Measurements from ENCODE around the gene BYSL.

Gene BYSL

GRCh38 chr6:41921712-41921998 lies 356 bp downstream of the BYSL start:
- H3K27me3 ChIP-seq (ENCODE audit: control insufficient read depth, insufficient read depth, low read length): no peaks in the 10 kb centered on the region
- H3K4me1 ChIP-seq (ENCODE audit: control insufficient read depth, insufficient read depth, low read length): peaks cover 39% of the 10 kb centered on the region
- peak overlapping the region; percentile 97 for H3K9ac ChIP-seq (ENCODE audit: low read depth, low read length)
- peak overlapping the region; percentile 80 for H3K4me2 ChIP-seq (ENCODE audit: low read length)
- peak overlapping the region; percentile 95 for H3K4me3 ChIP-seq (ENCODE audit: low read length)
- peaks cover 15% of the 10 kb centered on the region for H3K36me3 ChIP-seq (ENCODE audit: insufficient read depth, low read length)
- no peaks in the 10 kb centered on the region for H3K9me3 ChIP-seq (replicated peaks; ENCODE audit: low read length)

- Histone ChIP-seq H3K4me2 (ENCODE audit: low read length) (peak overlapping the region; percentile 80), H3K9ac (ENCODE audit: low read depth, low read length) (peak overlapping the region; percentile 97), H3K4me3 (ENCODE audit: low read length) (peak overlapping the region; percentile 95), H3K4me1 (ENCODE audit: control insufficient read depth, insufficient read depth, low read length) (peaks cover 38% of the 10 kb centered on the region), H3K9me3 (replicated peaks; ENCODE audit: low read length) (no peaks in the 10 kb centered on the region), H3K36me3 (ENCODE audit: insufficient read depth, low read length) (peaks cover 14% of the 10 kb centered on the region), H3K27me3 (ENCODE audit: control insufficient read depth, insufficient read depth, low read length) (no peaks in the 10 kb centered on the region)
These were observed 855 bp downstream of the BYSL start for GRCh38 chr6:41922154-41922553.

GRCh38 chr6:41927253-41927652 lies 6.0 kb downstream of the BYSL start:
- Histone ChIP-seq H3K4me3 (ENCODE audit: low read length) (no peak overlapping the region), H3K9ac (ENCODE audit: low read depth, low read length) (peak overlapping the region; percentile 2), H3K4me1 (ENCODE audit: control insufficient read depth, insufficient read depth, low read length) (peaks cover 19% of the 10 kb centered on the region), H3K36me3 (ENCODE audit: insufficient read depth, low read length) (peaks cover 65% of the 10 kb centered on the region), H3K4me2 (ENCODE audit: low read length) (no peak overlapping the region), H3K9me3 (replicated peaks; ENCODE audit: low read length) (no peaks in the 10 kb centered on the region), H3K27me3 (ENCODE audit: control insufficient read depth, insufficient read depth, low read length) (no peaks in the 10 kb centered on the region)

GRCh38 chr6:41929924-41930323 lies 8.6 kb downstream of the BYSL start:
- peaks cover 77% of the 10 kb centered on the region for H3K36me3 ChIP-seq (ENCODE audit: insufficient read depth, low read length)
- no peaks in the 10 kb centered on the region for H3K27me3 ChIP-seq (ENCODE audit: control insufficient read depth, insufficient read depth, low read length)
- H3K9ac ChIP-seq (ENCODE audit: low read depth, low read length): no peak overlapping the region
- no peak overlapping the region for H3K4me2 ChIP-seq (ENCODE audit: low read length)
- H3K9me3 ChIP-seq (replicated peaks; ENCODE audit: low read length): no peaks in the 10 kb centered on the region
- H3K4me3 ChIP-seq (ENCODE audit: low read length): no peak overlapping the region
- peaks cover 7% of the 10 kb centered on the region for H3K4me1 ChIP-seq (ENCODE audit: control insufficient read depth, insufficient read depth, low read length)

GRCh38 chr6:41931792-41932191 lies 10.5 kb downstream of the BYSL start:
- H3K4me2 ChIP-seq (ENCODE audit: low read length): no peak overlapping the region
- H3K9ac ChIP-seq (ENCODE audit: low read depth, low read length): no peak overlapping the region
- H3K27me3 ChIP-seq (ENCODE audit: control insufficient read depth, insufficient read depth, low read length): no peaks in the 10 kb centered on the region
- H3K4me3 ChIP-seq (ENCODE audit: low read length): no peak overlapping the region
- H3K9me3 ChIP-seq (replicated peaks; ENCODE audit: low read length): no peaks in the 10 kb centered on the region
- peaks cover 90% of the 10 kb centered on the region for H3K36me3 ChIP-seq (ENCODE audit: insufficient read depth, low read length)
- peaks cover 18% of the 10 kb centered on the region for H3K4me1 ChIP-seq (ENCODE audit: control insufficient read depth, insufficient read depth, low read length)

DNA sequence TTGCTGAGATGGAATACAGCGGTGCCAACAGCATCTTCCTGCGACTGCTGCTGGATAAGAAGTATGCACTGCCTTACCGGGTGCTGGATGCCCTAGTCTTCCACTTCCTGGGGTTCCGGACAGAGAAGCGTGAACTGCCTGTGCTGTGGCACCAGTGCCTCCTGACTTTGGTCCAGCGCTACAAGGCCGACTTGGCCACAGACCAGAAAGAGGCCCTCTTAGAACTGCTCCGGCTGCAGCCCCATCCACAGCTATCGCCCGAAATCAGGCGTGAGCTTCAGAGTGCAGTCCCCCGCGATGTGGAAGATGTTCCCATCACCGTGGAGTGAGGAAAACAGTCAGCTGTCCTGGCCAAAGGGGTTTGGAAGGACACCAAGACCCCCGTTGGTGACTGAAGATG lies 11.1 kb downstream of the BYSL start:
- Histone ChIP-seq H3K4me2 (ENCODE audit: low read length) (no peak overlapping the region), H3K4me1 (ENCODE audit: control insufficient read depth, insufficient read depth, low read length) (peaks cover 15% of the 10 kb centered on the region), H3K27me3 (ENCODE audit: control insufficient read depth, insufficient read depth, low read length) (no peaks in the 10 kb centered on the region), H3K4me3 (ENCODE audit: low read length) (no peak overlapping the region), H3K9me3 (replicated peaks; ENCODE audit: low read length) (no peaks in the 10 kb centered on the region), H3K36me3 (ENCODE audit: insufficient read depth, low read length) (peaks cover 93% of the 10 kb centered on the region), H3K9ac (ENCODE audit: low read depth, low read length) (no peak overlapping the region)

- no peak overlapping the region for H3K4me2 ChIP-seq (ENCODE audit: low read length)
These were observed 13.2 kb downstream of the BYSL start for GRCh38 chr6:41934278-41935192.

GRCh38 chr6:41935193-41935574 lies 13.9 kb downstream of the BYSL start:
- Histone ChIP-seq H3K27me3 (ENCODE audit: control insufficient read depth, insufficient read depth, low read length) (no peaks in the 10 kb centered on the region), H3K4me1 (ENCODE audit: control insufficient read depth, insufficient read depth, low read length) (peaks cover 42% of the 10 kb centered on the region), H3K9me3 (replicated peaks; ENCODE audit: low read length) (no peaks in the 10 kb centered on the region), H3K36me3 (ENCODE audit: insufficient read depth, low read length) (peaks cover 75% of the 10 kb centered on the region), H3K4me2 (ENCODE audit: low read length) (no peak overlapping the region), H3K9ac (ENCODE audit: low read depth, low read length) (no peak overlapping the region), H3K4me3 (ENCODE audit: low read length) (no peak overlapping the region)

More at GRCh38 chr6:41934278-41935192, 13.2 kb downstream of the BYSL start:
- Histone ChIP-seq H3K36me3 (ENCODE audit: insufficient read depth, low read length) (peaks cover 81% of the 10 kb centered on the region), H3K4me3 (ENCODE audit: low read length) (no peak overlapping the region), H3K9me3 (replicated peaks; ENCODE audit: low read length) (no peaks in the 10 kb centered on the region), H3K27me3 (ENCODE audit: control insufficient read depth, insufficient read depth, low read length) (no peaks in the 10 kb centered on the region), H3K9ac (ENCODE audit: low read depth, low read length) (no peak overlapping the region), H3K4me1 (ENCODE audit: control insufficient read depth, insufficient read depth, low read length) (peaks cover 35% of the 10 kb centered on the region)

GRCh38 chr6:41935685-41936072 lies 14.4 kb downstream of the BYSL start:
- no peak overlapping the region for H3K4me3 ChIP-seq (ENCODE audit: low read length)
- no peaks in the 10 kb centered on the region for H3K9me3 ChIP-seq (replicated peaks; ENCODE audit: low read length)
- H3K9ac ChIP-seq (ENCODE audit: low read depth, low read length): no peak overlapping the region
- H3K4me2 ChIP-seq (ENCODE audit: low read length): no peak overlapping the region
- peaks cover 45% of the 10 kb centered on the region for H3K4me1 ChIP-seq (ENCODE audit: control insufficient read depth, insufficient read depth, low read length)
- H3K27me3 ChIP-seq (ENCODE audit: control insufficient read depth, insufficient read depth, low read length): no peaks in the 10 kb centered on the region
- peaks cover 70% of the 10 kb centered on the region for H3K36me3 ChIP-seq (ENCODE audit: insufficient read depth, low read length)

DNA sequence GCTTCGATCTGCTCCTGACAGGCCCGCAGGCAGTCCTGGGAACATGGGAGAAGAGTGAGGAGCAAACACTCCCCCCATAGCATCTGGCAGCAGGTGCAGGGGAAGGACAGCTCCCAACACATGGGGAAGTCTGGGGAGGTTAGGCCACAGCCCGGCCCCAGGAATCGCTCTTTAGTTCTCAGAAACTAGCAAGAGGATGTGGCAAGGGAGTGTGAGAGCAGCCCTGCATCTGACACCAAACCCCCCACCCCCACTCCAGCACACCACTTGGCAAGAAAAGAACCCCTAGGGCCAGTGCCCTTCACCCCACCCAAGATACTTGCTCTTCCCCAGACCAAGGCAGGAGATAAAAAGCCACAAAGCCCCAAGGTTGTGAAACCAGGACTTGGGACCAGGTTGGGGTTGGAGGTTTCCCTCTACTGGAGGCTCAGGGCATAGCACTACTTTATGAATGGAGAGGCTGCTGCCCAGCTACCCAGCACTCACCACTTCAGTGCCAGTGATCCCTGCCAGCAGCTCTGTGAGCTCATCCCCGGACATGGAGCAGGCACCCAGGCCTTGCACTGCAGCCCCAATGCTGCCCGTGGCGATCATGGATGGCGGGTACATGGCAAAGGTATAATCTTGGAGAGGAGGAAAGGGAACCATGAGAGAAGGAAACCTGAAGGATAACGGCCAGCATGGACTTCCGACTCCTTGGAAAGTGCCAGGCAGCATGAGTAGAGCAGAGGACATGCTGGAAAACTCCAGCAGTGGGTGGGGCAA lies 15.0 kb downstream of the BYSL start:
- H3K4me1 ChIP-seq (ENCODE audit: control insufficient read depth, insufficient read depth, low read length): peaks cover 45% of the 10 kb centered on the region
- no peak overlapping the region for H3K4me2 ChIP-seq (ENCODE audit: low read length)
- H3K9ac ChIP-seq (ENCODE audit: low read depth, low read length): no peak overlapping the region
- H3K36me3 ChIP-seq (ENCODE audit: insufficient read depth, low read length): peaks cover 64% of the 10 kb centered on the region
- H3K4me3 ChIP-seq (ENCODE audit: low read length): no peak overlapping the region
- H3K9me3 ChIP-seq (replicated peaks; ENCODE audit: low read length): no peaks in the 10 kb centered on the region
- no peaks in the 10 kb centered on the region for H3K27me3 ChIP-seq (ENCODE audit: control insufficient read depth, insufficient read depth, low read length)

- H3K27me3 ChIP-seq (ENCODE audit: control insufficient read depth, insufficient read depth, low read length): no peaks in the 10 kb centered on the region
- H3K36me3 ChIP-seq (ENCODE audit: insufficient read depth, low read length): peaks cover 52% of the 10 kb centered on the region
- H3K9me3 ChIP-seq (replicated peaks; ENCODE audit: low read length): no peaks in the 10 kb centered on the region
- peaks cover 49% of the 10 kb centered on the region for H3K4me1 ChIP-seq (ENCODE audit: control insufficient read depth, insufficient read depth, low read length)
- no peak overlapping the region for H3K4me2 ChIP-seq (ENCODE audit: low read length)
- H3K9ac ChIP-seq (ENCODE audit: low read depth, low read length): no peak overlapping the region
- H3K4me3 ChIP-seq (ENCODE audit: low read length): no peak overlapping the region
These were observed 16.2 kb downstream of the BYSL start for GRCh38 chr6:41937472-41937860.

All from skeletal muscle satellite cell (primary cell).